DMS79 treated with DMSO at 0.1 percent for 48 hours (cell line): ENCODE results near the gene USH2A.
"Not testable (repeated sequence)": the region's sequence is repeated elsewhere in the genome, so short reads cannot be mapped to it uniquely, and the experiment has no call there.

Source experiments
- DNase-seq: peaks from one replicate; lab custom pipeline; 2025; lab: John Stamatoyannopoulos, UW

USH2A gene

GRCh38 chr1:216046336-216046735 is 376.9 kb downstream of the USH2A start:
- no peak for DNase-seq

- DNase-seq: no peak
Measured at GRCh38 chr1:216045400-216045799, 377.8 kb downstream of the USH2A start.

- no peak for DNase-seq
Measured at GRCh38 chr1:216044538-216044937, 378.7 kb downstream of the USH2A start.

- DNase-seq: no peak
Measured at GRCh38 chr1:216034506-216034905, 388.7 kb downstream of the USH2A start.

- DNase-seq: no peak
Measured at GRCh38 chr1:216032961-216033614, 390.2 kb downstream of the USH2A start.

- no peak for DNase-seq
Measured at GRCh38 chr1:216032284-216032683, 391.0 kb downstream of the USH2A start.

- no peak for DNase-seq
Measured at GRCh38 chr1:216028631-216029030, 394.6 kb downstream of the USH2A start.

GRCh38 chr1:216024546-216024945 is 398.7 kb downstream of the USH2A start:
- DNase-seq: no peak

GRCh38 chr1:216020743-216021345 is 402.4 kb downstream of the USH2A start:
- no peak for DNase-seq

- DNase-seq: no peak
Measured at GRCh38 chr1:216015116-216015515, 408.1 kb downstream of the USH2A start.

- DNase-seq: no peak
Measured at GRCh38 chr1:216014086-216014485, 409.2 kb downstream of the USH2A start.

GRCh38 chr1:216009456-216009855 is 413.8 kb downstream of the USH2A start:
- DNase-seq: not testable (repeated sequence)

GRCh38 chr1:216005916-216006315 is 417.3 kb downstream of the USH2A start:
- no peak for DNase-seq

- DNase-seq: no peak
Measured at GRCh38 chr1:215992620-215993019, 430.6 kb downstream of the USH2A start.

GRCh38 chr1:215987092-215987875 is 436.0 kb downstream of the USH2A start:
- DNase-seq: no peak

- DNase-seq: no peak
Measured at GRCh38 chr1:215986401-215986800, 436.8 kb downstream of the USH2A start.

GRCh38 chr1:215983680-215984079 is 439.6 kb downstream of the USH2A start:
- DNase-seq: no peak

GRCh38 chr1:215971793-215972441 is 451.3 kb downstream of the USH2A start:
- DNase-seq: no peak

GRCh38 chr1:215970406-215970805 is 452.8 kb downstream of the USH2A start:
- no peak for DNase-seq

GRCh38 chr1:215963621-215964020 is 459.6 kb downstream of the USH2A start:
- DNase-seq: no peak

- DNase-seq: no peak
Measured at GRCh38 chr1:215963040-215963439, 460.2 kb downstream of the USH2A start.

GRCh38 chr1:215958841-215959240 is 464.4 kb downstream of the USH2A start:
- DNase-seq: no peak

GRCh38 chr1:215957663-215958062 is 465.6 kb downstream of the USH2A start:
- DNase-seq: no peak
